COLO668 (cell line): ENCODE results near the gene NRG2.
A peak's percentile ranks its signal among the peaks of the same experiment; 100 is the strongest.

Experiments
- DNase-seq: peaks from one replicate; lab custom pipeline; 2025; ENCODE audit not compliant: unreplicated experiment; lab: John Stamatoyannopoulos, UW

Gene NRG2

DNA sequence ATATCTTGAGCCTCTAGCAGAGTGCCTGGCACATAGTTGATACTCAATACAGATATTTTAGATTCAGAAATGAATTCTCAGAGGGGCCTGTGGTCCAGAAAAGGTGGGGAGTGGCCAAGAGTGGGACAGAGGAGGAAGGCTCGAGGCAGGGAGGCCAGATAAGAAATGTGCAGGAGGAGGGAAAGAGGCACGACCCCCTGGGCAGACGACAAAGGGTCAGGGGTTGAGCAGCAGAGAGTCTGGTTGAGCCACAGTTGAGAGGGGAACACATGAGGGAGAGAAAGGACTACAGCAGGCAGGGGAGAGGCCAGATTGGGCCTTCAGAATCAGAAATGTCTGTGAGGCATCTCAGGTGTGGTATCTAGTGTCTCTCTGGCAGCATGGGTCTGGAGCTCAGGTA is 158.4 kb downstream of the NRG2 start:
- DNase-seq = no peak

DNA sequence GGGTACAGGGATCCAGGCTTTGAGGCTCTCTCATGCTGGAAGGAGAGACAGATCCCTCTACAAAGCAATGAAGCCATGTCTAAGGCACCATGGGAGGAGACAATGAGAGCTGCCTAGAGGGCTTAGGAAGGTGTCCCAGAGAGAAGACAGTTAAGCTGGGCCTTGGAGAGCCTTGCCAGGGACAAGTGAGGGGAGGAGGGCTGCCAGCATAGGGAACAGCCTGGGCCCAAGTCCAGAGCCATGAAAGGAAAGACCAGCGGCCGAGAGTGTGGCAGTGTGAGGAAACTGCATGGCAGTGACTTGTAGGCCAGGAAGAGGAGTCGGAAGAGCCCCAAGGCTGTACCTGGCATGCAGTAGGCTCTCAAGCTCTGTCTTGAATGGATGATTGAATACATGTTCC is 159.0 kb downstream of the NRG2 start:
- DNase-seq = no peak

DNA sequence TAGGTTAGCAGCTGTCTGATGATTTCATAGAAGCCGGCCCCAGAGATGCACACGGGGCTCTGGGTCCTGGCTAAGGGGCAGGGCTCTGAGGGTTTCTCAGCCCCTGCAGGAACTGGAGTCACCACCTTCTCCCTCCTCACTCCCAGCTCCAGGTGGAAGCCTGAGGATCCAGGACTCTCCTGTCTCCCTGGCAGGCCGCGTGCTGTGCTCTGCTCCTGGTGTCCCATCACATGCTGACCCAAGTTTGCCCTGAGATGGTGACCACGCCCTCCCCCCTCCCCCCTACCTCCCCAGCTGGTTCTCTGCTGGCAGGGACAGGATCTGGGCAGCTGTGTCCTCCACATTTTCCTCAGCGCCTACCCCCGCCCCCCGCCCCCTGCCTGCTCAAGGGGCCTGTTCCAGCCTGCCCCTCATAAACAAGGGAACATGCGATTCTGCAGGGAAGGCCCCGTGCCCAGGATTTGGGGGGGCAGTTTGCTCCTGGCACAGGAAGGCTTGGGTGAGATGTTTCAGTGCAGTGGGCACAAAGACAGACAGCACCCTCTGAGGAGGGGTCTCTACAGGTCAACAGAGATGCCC is 160.0 kb downstream of the NRG2 start:
- DNase-seq = no peak

DNA sequence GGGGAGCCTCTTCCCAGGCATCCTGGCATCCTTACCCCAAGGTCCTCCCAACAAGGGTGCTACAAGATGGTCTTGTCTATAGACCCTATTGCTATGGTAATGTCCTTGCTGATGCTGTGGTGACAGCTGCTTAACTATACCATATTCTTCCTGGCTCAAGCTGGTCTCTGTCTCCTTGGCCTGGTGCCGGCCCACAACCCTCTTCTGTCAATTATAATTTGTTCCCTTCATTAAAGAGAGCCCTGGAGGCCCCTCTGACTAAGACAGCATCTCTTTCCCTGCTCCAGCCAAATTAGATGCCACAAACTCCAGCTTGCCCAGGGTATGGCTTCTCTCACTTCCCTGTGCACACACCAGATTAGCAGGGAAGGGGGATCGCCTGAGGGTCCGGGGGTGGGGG is 160.8 kb downstream of the NRG2 start:
- no peak for DNase-seq

GRCh38 chr5:139881143-139881733 is 161.9 kb downstream of the NRG2 start:
- no peak for DNase-seq

DNA sequence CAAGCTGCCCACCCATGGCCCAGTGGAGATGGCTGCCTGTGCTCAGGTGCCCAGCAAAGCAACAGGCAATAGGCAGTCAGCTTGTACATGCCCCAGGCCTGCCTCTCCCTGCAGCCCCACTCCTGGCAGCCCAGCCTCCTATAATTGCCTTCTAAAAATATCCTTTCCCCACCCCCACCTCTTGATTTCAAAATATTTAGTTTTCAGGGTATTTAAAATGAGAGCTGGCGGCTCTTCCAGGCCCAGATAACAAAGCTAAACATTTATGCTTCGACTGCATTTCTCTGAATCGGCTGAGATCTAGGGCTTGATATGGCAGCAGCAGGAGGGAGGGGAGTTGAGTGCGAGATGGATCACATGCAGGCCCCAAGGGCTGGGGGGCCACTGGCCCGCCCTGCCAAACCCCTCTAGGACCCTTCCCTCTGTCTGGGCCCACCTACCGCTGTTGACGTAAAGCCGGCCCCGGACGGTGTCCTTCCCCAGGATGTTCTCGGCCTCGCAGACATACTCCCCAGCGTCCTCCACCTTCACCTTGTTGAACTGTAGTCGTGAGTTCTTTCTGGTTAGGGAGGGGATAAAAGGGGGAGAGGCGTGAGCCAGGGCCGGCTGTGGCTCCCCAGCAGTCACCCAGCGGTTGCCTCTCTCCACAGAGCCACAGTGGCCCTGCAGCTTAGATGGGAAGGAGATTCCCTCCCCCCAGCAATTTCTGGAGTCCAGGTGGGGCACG is 162.5 kb downstream of the NRG2 start:
- DNase-seq = no peak

GRCh38 chr5:139878093-139878492 is 165.0 kb downstream of the NRG2 start:
- no peak for DNase-seq

- DNase-seq = no peak
Measured at GRCh38 chr5:139877129-139877597, 165.9 kb downstream of the NRG2 start.

- no peak for DNase-seq
Measured at GRCh38 chr5:139875957-139876356, 167.1 kb downstream of the NRG2 start.

DNA sequence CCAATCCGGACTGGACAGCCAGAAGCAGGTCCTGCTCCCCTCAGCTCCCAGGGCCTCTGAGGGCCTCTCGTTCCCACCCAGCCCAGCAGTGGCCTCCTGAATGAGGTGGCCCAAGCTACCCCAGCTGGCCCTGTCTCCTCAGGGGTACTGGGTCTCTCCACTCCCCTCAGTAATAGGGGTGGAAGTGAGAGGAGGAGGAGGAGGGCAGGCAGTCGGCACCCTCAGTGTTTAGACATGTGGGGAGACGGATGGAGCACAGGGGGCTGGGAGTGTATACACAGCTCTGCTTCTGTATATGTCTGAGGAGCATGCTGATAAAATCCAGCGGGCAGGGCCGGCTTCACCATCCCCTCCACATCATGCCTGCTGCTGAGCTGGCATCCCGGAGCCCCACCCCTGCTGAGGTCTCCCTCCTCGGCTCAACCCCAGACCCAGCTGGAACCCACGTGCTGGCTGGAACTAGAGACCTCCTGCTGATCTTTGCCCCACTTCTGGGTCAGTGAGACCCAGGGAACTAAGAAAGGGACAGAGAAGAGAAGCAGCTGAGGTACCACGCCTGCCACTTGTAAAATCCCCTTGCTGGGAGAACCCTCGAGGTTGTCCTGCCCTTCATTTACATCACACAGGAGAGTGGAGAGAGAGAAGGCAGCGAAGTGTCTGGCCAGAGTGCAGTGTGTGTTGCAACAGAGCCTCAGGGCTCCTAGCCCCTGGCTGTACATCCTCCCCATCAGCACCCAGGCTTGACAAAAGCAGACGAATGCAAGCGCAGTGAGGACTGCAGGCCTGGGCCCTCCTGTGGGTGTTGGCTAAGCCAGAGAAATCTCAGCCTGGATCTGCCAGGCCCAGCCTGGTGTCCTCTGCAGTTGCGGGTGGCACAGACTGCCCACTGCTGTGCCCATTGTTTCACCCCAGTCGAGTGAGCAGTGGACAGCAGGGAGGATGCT is 170.0 kb downstream of the NRG2 start:
- DNase-seq = no peak

GRCh38 chr5:139872052-139872766 is 170.9 kb downstream of the NRG2 start:
- no peak for DNase-seq

DNA sequence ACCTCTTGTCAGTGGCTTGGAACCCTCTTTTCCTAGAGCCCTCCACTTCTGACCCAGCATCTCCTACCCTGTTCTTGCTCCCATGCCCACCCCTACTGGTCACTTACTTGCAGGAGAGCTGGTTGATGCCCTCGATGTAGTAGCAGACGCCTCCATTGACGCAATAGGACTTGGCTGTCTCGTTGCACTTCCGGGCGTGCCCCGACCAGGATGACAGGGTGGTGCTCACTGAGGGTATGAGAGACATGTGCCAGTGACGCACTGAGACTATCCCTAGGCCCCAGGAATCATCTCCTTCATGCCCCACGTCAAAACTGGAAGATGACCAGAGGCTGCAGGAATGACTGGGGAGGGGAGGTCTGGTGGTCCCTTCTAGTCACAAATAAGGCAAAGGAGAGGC is 171.5 kb downstream of the NRG2 start:
- no peak for DNase-seq

DNA sequence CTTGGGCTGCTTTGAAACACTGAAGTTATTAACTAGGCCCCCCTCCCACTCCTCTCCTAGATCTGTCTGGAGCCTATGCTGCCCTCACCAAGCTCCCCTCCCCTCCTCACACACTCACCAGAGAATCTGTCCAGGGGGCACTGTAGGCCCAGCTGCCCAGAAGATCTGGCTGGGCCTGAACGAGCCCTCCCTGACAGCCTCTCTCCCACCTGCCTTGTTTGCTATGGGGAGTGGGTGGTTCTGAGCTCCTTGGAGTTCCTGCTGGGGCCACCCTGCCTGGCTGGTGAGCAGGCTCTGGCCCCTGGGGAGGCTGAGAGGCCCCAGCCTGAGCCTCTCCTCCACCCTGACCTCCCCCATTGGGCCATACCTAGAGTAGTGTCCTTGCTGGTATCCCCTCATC is 172.4 kb downstream of the NRG2 start:
- no peak for DNase-seq

GRCh38 chr5:139869042-139869790 is 173.9 kb downstream of the NRG2 start:
- no peak for DNase-seq

DNA sequence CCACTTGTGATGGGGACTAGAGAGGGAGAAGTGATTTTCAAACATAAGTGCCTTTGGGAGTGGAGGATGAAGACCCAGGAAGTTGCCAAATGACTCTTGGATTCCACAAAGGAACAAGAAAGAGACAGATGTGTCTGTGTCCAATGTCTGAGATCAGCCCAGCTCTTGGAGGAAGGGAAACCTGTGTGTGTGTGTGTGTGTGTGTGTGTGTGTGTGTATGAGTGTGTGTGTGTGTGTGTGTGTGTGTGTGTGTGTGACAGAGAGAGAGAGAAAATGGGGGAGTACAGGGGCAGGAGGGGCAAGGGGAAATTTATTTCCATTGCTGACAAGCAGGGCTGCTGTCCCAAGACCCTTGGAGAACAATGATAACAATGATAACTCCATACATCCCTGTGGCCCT is 175.5 kb downstream of the NRG2 start:
- no peak for DNase-seq

GRCh38 chr5:139867109-139867508 is 176.0 kb downstream of the NRG2 start:
- no peak for DNase-seq

- DNase-seq = no peak
Measured at GRCh38 chr5:139864716-139865483, 178.2 kb downstream of the NRG2 start.

GRCh38 chr5:139863855-139864558 is 179.1 kb downstream of the NRG2 start:
- DNase-seq = peak; percentile 26

DNA sequence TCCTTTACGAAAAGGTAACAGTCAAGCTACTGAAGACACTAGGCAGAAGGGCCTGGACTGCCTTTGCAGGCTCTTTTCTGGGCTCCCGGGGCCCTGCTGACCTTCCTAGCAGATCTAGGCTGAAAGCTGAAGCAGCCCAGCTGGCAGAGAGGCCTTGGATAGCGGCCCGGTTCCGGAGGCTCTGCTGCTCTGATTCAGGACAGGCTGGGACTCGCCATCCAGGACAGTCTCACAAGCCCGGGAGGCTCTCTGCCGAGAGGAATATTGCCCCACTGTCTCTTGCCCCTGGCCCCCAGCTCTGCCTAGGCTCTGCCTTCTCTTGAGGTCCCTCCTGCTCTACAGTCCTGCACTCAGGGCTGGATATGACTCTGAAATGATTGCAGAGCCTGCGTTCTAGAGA is 179.7 kb downstream of the NRG2 start:
- no peak for DNase-seq
